Measurements from ENCODE around the gene NYNRIN. TPM values are rescaled to one million over a fixed set of nuclear protein-coding genes. Genes with fewer than 3 reads are reported as not detected.
"Not testable (repeated sequence)": the region's sequence is repeated elsewhere in the genome, so short reads cannot be mapped to it uniquely, and the experiment has no call there.

The NYNRIN gene
- total RNA-seq, 2 donors from 2014 or later: 6.5 to 12.0 TPM

- ATAC-seq (peak; percentile 27 to 65), DNase-seq (no peak)
- intact Hi-C loops (cut with DNase I): loop anchor here in 1 of 2 donors (2.0 kb wide), 1 partner anchor 104 kb away; no protein-coding TSS in a partner anchor
Observed at GRCh38 chr14:24436355-24437019, 37.7 kb downstream of the NYNRIN start.

GRCh38 chr14:24437020-24437735 is 38.4 kb downstream of the NYNRIN start:
- intact Hi-C loops (cut with DNase I): loop anchor here in 1 of 2 donors (2.0 kb wide), 1 partner anchor 104 kb away; no protein-coding TSS in a partner anchor

GRCh38 chr14:24437736-24438067 is 38.9 kb downstream of the NYNRIN start:
- ATAC-seq: no peak
- intact Hi-C loops (cut with DNase I): loop anchor here in 1 of 2 donors (2.0 kb wide), 1 partner anchor 105 kb away; no protein-coding TSS in a partner anchor
- no peak for DNase-seq

More at GRCh38 chr14:24437020-24437735, 38.4 kb downstream of the NYNRIN start:
- DNase-seq: no peak
- no peak for ATAC-seq

- no peak for ATAC-seq
- DNase-seq: no peak
- intact Hi-C loops (cut with DNase I): no loop called here
Observed at GRCh38 chr14:24438223-24439097, 39.7 kb downstream of the NYNRIN start.

- ATAC-seq (no peak), DNase-seq (no peak)
- intact Hi-C loops (cut with DNase I): no loop called here
Observed at GRCh38 chr14:24439257-24439656, 40.5 kb downstream of the NYNRIN start.

- intact Hi-C loops (cut with DNase I): no loop called here
- ATAC-seq (no peak), DNase-seq (no peak)
Observed at GRCh38 chr14:24439830-24440605, 41.2 kb downstream of the NYNRIN start.

- intact Hi-C loops (cut with DNase I): no loop called here
- no peak for ATAC-seq
- DNase-seq: no peak
Observed at GRCh38 chr14:24440606-24441399, 42.0 kb downstream of the NYNRIN start.

- DNase-seq: no peak
- ATAC-seq: no peak
- intact Hi-C loops (cut with DNase I): no loop called here
Observed at GRCh38 chr14:24441485-24441884, 42.7 kb downstream of the NYNRIN start.

- intact Hi-C loops (cut with DNase I): no loop called here
- ATAC-seq: peak in 1 of 2 donors; percentile 2
Observed at GRCh38 chr14:24441904-24442239, 43.1 kb downstream of the NYNRIN start.

GRCh38 chr14:24442240-24443052 is 43.6 kb downstream of the NYNRIN start, which contains the start of gene SDR39U1:
Gene SDR39U1, minus strand, starts transcription at chr14:24442776. Its CDS starts 7 bp downstream, at chr14:24442769.
- intact Hi-C loops (cut with DNase I): no loop called here
- DNase-seq (peak; percentile 98), ATAC-seq (peak; percentile 93)

More at GRCh38 chr14:24441904-24442239, 43.1 kb downstream of the NYNRIN start:
- DNase-seq: no peak

GRCh38 chr14:24443053-24443665 is 44.4 kb downstream of the NYNRIN start:
- DNase-seq (no peak), ATAC-seq (no peak)
- intact Hi-C loops (cut with DNase I): no loop called here

- DNase-seq; ATAC-seq; intact Hi-C loops (cut with DNase I): not testable (repeated sequence)
Observed at GRCh38 chr14:24450828-24451227, 52.0 kb downstream of the NYNRIN start.

GRCh38 chr14:24456980-24457379 is 58.2 kb downstream of the NYNRIN start:
- DNase-seq (no peak), ATAC-seq (no peak)
- intact Hi-C loops (cut with DNase I): no loop called here

- no peak for ATAC-seq
- no peak for DNase-seq
- intact Hi-C loops (cut with DNase I): no loop called here
Observed at GRCh38 chr14:24458736-24459135, 59.9 kb downstream of the NYNRIN start.

- ATAC-seq (no peak), DNase-seq (no peak)
- intact Hi-C loops (cut with DNase I): no loop called here
Observed at GRCh38 chr14:24459331-24459730, 60.5 kb downstream of the NYNRIN start.

- DNase-seq (no peak), ATAC-seq (no peak)
- intact Hi-C loops (cut with DNase I): no loop called here
Observed at GRCh38 chr14:24461336-24461735, 62.5 kb downstream of the NYNRIN start.
